MM.1S (cell line): ENCODE data around the gene PSMD6.

ENCODE experiments used
- DNase-seq: peaks from one replicate; pipeline ENCODE4 v3.0.0-alpha.2; 2015
- H2AFZ ChIP-seq: fragments of 300-600 bp; sonication (generic); 2 replicates; pipeline ENCODE4 v1.6.0; 2016; ENCODE audit warnings: antibody characterized with exemption, low read length
- H3F3A ChIP-seq: fragments of 300-600 bp; sonication (generic); 2 replicates; pipeline ENCODE4 v1.6.1; 2016; ENCODE audit warnings: mild to moderate bottlenecking, antibody characterized with exemption, low read length, moderate library complexity, mixed read lengths; ENCODE audit not compliant: insufficient read depth
- H3K27ac ChIP-seq: fragments of 300-600 bp; sonication (generic); 2 replicates; pipeline ENCODE4 v1.5.1; 2016; ENCODE audit warnings: mild to moderate bottlenecking, low read length
- H3K27me3 ChIP-seq: fragments of 300-600 bp; sonication (generic); replicated peaks from 2 replicates; pipeline ENCODE4 v1.6.0; 2016; ENCODE audit warnings: low read length; ENCODE audit not compliant: insufficient read depth
- H3K36me3 ChIP-seq: fragments of 300-600 bp; sonication (generic); replicated peaks from 2 replicates; pipeline ENCODE4 v1.6.1; 2016; ENCODE audit warnings: mild to moderate bottlenecking, low read length, mixed read lengths; ENCODE audit not compliant: insufficient read depth
- H3K4me1 ChIP-seq: fragments of 300-600 bp; sonication (generic); 2 replicates; pipeline ENCODE4 v1.6.1; 2016; ENCODE audit warnings: low read length, mixed read lengths
- H3K4me2 ChIP-seq: fragments of 300-600 bp; sonication (generic); 2 replicates; pipeline ENCODE4 v1.6.0; 2016; ENCODE audit warnings: low read depth, low read length
- H3K4me3 ChIP-seq: fragments of 300-600 bp; sonication (generic); 2 replicates; pipeline ENCODE4 v1.5.1; 2016; ENCODE audit warnings: low read length, mixed read lengths
- H3K79me2 ChIP-seq: fragments of 300-600 bp; sonication (generic); 2 replicates; pipeline ENCODE4 v1.6.1; 2016; ENCODE audit warnings: mixed run types, low read length, mixed read lengths
- H3K9ac ChIP-seq: fragments of 300-600 bp; sonication (generic); 2 replicates; pipeline ENCODE4 v1.6.1; 2016; ENCODE audit warnings: low read length, mixed read lengths
- H3K9me2 ChIP-seq: fragments of 300-600 bp; sonication (generic); replicated peaks from 2 replicates; pipeline ENCODE4 v1.6.1; 2016; ENCODE audit warnings: mild to moderate bottlenecking, low read length, mixed read lengths; ENCODE audit not compliant: insufficient read depth
- H3K9me3 ChIP-seq: fragments of 300-600 bp; sonication (generic); replicated peaks from 2 replicates; pipeline ENCODE4 v1.6.1; 2016; ENCODE audit warnings: mild to moderate bottlenecking, low read length, mixed read lengths; ENCODE audit not compliant: insufficient read depth
- H4K20me1 ChIP-seq: fragments of 300-600 bp; sonication (generic); 2 replicates; pipeline ENCODE4 v1.6.1; 2016; ENCODE audit warnings: mild to moderate bottlenecking, low read length, moderate library complexity, mixed read lengths; ENCODE audit not compliant: insufficient read depth
- CTCF ChIP-seq: fragments of 300-600 bp; sonication (generic); IDR thresholded peaks from 2 replicates; pipeline ENCODE4 v1.5.1; 2016; ENCODE audit warnings: antibody characterized with exemption, low read length, mixed read lengths
- EZH2 ChIP-seq: fragments of 300-600 bp; sonication (generic); optimal IDR thresholded peaks from 2 replicates; pipeline ENCODE3; 2017; ENCODE audit warnings: low read depth, mild to moderate bottlenecking, antibody characterized with exemption, low read length, mixed read lengths
- EZH2phosphoT487 ChIP-seq: fragments of 300-600 bp; sonication (generic); IDR thresholded peaks from 2 replicates; pipeline ENCODE4 v1.6.1; 2018; ENCODE audit warnings: antibody characterized with exemption, low read length

Gene PSMD6

GRCh38 chr3:64063207-64063982 lies 40.1 kb upstream of the PSMD6 start:
- Histone ChIP-seq H3K9me3 (no peaks in the 10 kb centered on the region), H3K9ac (no peak overlapping the region), H3K4me3 (no peak overlapping the region), H3K4me1 (no peaks in the 10 kb centered on the region), H3F3A (no peaks in the 10 kb centered on the region), H3K4me2 (no peak overlapping the region), H3K9me2 (no peaks in the 10 kb centered on the region), H3K27ac (no peak overlapping the region), H3K27me3 (no peaks in the 10 kb centered on the region), H4K20me1 (no peaks in the 10 kb centered on the region), H3K36me3 (no peaks in the 10 kb centered on the region), H3K79me2 (no peaks in the 10 kb centered on the region), H2AFZ (no peak overlapping the region)
- DNase-seq: no peak
- TF ChIP-seq EZH2phosphoT487: no peak
- no peak for TF ChIP-seq EZH2
- TF ChIP-seq CTCF: no peak

DNA sequence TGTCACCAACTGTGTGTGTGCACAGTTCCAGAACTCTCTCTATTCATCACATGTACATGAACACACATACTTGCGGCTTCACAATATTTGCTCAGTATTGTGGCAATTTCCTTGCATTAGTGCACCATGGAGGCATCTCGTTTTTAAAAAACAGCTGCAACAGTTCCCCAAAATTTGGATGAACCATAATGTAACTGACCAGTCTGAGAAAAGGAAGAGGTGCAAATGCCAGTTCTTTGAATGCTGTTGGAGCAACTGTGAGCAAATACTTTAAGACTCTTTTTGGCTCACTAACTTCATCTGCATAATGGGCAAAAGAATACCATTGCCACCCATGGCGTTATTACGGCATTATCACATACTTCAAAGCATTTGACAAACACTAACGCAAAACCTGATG lies 38.3 kb upstream of the PSMD6 start:
- Histone ChIP-seq H4K20me1 (no peaks in the 10 kb centered on the region), H3K36me3 (no peaks in the 10 kb centered on the region), H3F3A (no peaks in the 10 kb centered on the region), H3K9me3 (no peaks in the 10 kb centered on the region), H3K79me2 (no peaks in the 10 kb centered on the region), H3K4me3 (no peak overlapping the region), H2AFZ (no peak overlapping the region), H3K4me1 (no peaks in the 10 kb centered on the region), H3K27ac (no peak overlapping the region), H3K9me2 (no peaks in the 10 kb centered on the region), H3K9ac (no peak overlapping the region), H3K4me2 (no peak overlapping the region), H3K27me3 (no peaks in the 10 kb centered on the region)
- DNase-seq: no peak
- TF ChIP-seq EZH2: no peak
- no peak for TF ChIP-seq EZH2phosphoT487
- no peak for TF ChIP-seq CTCF

- no peak for TF ChIP-seq CTCF
- no peaks in the 10 kb centered on the region for H3K79me2 ChIP-seq
- no peak overlapping the region for H3K4me3 ChIP-seq
- no peaks in the 10 kb centered on the region for H3K9me3 ChIP-seq
- H3K4me1 ChIP-seq: no peaks in the 10 kb centered on the region
- no peak overlapping the region for H3K9ac ChIP-seq
- H3K27me3 ChIP-seq: no peaks in the 10 kb centered on the region
- no peaks in the 10 kb centered on the region for H3K36me3 ChIP-seq
- no peak overlapping the region for H3K4me2 ChIP-seq
- no peak overlapping the region for H3K27ac ChIP-seq
- H3F3A ChIP-seq: no peaks in the 10 kb centered on the region
- no peaks in the 10 kb centered on the region for H4K20me1 ChIP-seq
- DNase-seq: no peak
- no peaks in the 10 kb centered on the region for H3K9me2 ChIP-seq
- no peak overlapping the region for H2AFZ ChIP-seq
Measured at GRCh38 chr3:64059484-64060175, 36.3 kb upstream of the PSMD6 start.
